HG02938 (cell line): Measurements from ENCODE around the gene LPIN2.

Source experiments
- ATAC-seq: cut with Tn5 transposase; IDR thresholded peaks from one replicate; pipeline ENCODE4 v1.9.1; 2021; ENCODE audit warnings: mild to moderate bottlenecking, moderate library complexity; ENCODE audit not compliant: unreplicated experiment

LPIN2 gene

DNA sequence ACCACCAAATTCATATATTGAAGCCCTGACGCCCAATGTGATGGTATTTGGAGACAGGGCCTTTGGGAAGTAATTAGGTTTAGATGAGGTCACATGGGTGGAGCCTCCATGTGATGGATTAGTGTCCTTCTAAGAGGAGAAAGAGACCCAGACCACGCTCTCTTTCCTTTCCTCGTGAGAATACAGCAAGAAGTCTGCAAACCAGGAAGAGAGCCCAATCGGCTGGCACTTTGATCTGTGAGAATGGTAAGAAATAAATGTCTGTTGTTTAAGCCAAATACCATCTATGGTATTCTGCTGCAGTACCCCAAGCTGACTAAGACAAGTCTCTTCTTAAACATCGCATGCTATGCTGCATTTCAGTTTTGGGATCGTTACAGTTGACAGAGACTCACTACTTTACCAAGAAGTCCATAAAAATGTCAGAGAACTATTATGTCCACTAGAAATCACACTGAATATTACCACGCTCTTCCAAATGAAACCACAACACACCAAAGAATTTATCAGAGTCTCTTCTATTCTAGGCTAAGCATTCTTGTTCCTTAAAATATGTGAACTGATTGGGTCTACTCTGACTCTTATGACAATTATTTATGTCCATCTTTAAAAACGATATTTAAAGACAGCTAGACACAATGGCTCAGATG is 48.5 kb downstream of the LPIN2 start:
- no peak for ATAC-seq
